ENCODE data around the gene ALDH1A3.

GRCh38 chr15:100858294-100858693 is 21.3 kb upstream of the ALDH1A3 start:
- TF ChIP-seq POLR2AphosphoS5 (IDR thresholded peaks at IDR 0.05; ENCODE audit: low read depth) (no peak), CTCF (IDR thresholded peaks at IDR 0.05; ENCODE audit: insufficient read depth, low read length) (no peak), GABPA (IDR thresholded peaks at IDR 0.05; ENCODE audit: low read depth) (no peak), REST (IDR thresholded peaks at IDR 0.05; ENCODE audit: insufficient replicate concordance, low read depth) (no peak)

Measured in HL-60 (cell line).